ENCODE measurements around the gene CPNE2. TPM values are rescaled to one million over a fixed set of nuclear protein-coding genes. Genes with fewer than 3 reads are reported as not detected.

CPNE2 gene
- total RNA-seq, 3 donors from 2014 or later (not counting 1 experiment from before 2014, with no cell fraction given): 2.0 to 2.6 (median 2.4) TPM

- Histone ChIP-seq H3K4me1 (ENCODE audit: control insufficient read depth, insufficient read depth, low read length) (peaks cover 55% of the 10 kb centered on the region), H3K4me3 (ENCODE audit: low read length) (no peak overlapping the region), H3K27ac (ENCODE audit: low read length) (no peak overlapping the region), H3K36me3 (ENCODE audit: control insufficient read depth, insufficient read depth, low read length) (no peaks in the 10 kb centered on the region), H3K27me3 (ENCODE audit: control insufficient read depth, insufficient read depth, low read length) (no peaks in the 10 kb centered on the region), H3K9me3 (ENCODE audit: control insufficient read depth, insufficient read depth, low read length) (no peaks in the 10 kb centered on the region)
- H3K9me3 Mint-ChIP-seq: no peaks in the 10 kb centered on the region
- TF ChIP-seq CTCF (IDR thresholded peaks at IDR 0.05): no peak
- no peak overlapping the region for H3K27ac Mint-ChIP-seq
- H3K4me3 Mint-ChIP-seq: no peak overlapping the region
- ATAC-seq: no peak
- H3K27me3 Mint-ChIP-seq (ENCODE audit: low read depth in 2 of 2): no peaks in the 10 kb centered on the region
- intact Hi-C loops (cut with micrococcal nuclease): no loop called here
- no peak for DNase-seq
- peaks cover 27 to 33% of the 10 kb centered on the region in 2 donors for H3K4me1 Mint-ChIP-seq
- 97% methylated on average over 4 of the region's 4 CpGs for WGBS (ENCODE audit: insufficient coverage)
- no peaks in the 10 kb centered on the region for H3K36me3 Mint-ChIP-seq
These were observed 33.0 kb downstream of the CPNE2 start for GRCh38 chr16:57125376-57125775.

DNA sequence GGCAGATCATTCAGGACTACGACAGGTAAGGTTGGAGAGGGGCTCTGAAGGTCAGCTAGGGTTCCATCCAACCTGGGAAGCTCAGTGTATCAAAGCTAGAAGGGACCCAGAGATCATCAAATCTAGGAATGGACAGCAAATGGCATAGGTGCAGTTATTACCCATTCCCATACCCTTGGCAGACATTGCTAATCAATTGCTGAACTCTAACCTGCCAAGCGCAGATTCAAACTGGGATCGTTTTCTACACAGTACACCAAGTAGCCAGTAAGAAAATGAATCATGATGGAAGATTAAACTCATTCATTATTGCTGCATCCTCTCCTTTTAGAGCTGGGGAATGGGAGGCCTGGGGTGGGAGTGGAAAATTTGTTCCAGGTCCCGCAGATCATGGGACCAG, 33.6 kb downstream of the CPNE2 start:
- no peak overlapping the region for H3K4me3 Mint-ChIP-seq
- DNase-seq (no peak), ATAC-seq (no peak)
- WGBS (ENCODE audit: insufficient coverage): 99% methylated on average over 4 of the region's 4 CpGs
- Histone ChIP-seq H3K4me1 (ENCODE audit: control insufficient read depth, insufficient read depth, low read length) (peaks cover 61% of the 10 kb centered on the region), H3K4me3 (ENCODE audit: low read length) (no peak overlapping the region), H3K27me3 (ENCODE audit: control insufficient read depth, insufficient read depth, low read length) (no peaks in the 10 kb centered on the region), H3K27ac (ENCODE audit: low read length) (no peak overlapping the region), H3K9me3 (ENCODE audit: control insufficient read depth, insufficient read depth, low read length) (no peaks in the 10 kb centered on the region), H3K36me3 (ENCODE audit: control insufficient read depth, insufficient read depth, low read length) (no peaks in the 10 kb centered on the region)
- TF ChIP-seq CTCF (IDR thresholded peaks at IDR 0.05): no peak
- no peaks in the 10 kb centered on the region for H3K9me3 Mint-ChIP-seq
- H3K27ac Mint-ChIP-seq: no peak overlapping the region
- H3K27me3 Mint-ChIP-seq (ENCODE audit: low read depth in 2 of 2): no peaks in the 10 kb centered on the region
- intact Hi-C loops (cut with micrococcal nuclease): no loop called here
- no peaks in the 10 kb centered on the region for H3K36me3 Mint-ChIP-seq
- peaks cover 27 to 38% of the 10 kb centered on the region in 2 donors for H3K4me1 Mint-ChIP-seq

GRCh38 chr16:57126411-57126810, 34.0 kb downstream of the CPNE2 start:
- Histone ChIP-seq H3K36me3 (ENCODE audit: control insufficient read depth, insufficient read depth, low read length) (no peaks in the 10 kb centered on the region), H3K27ac (ENCODE audit: low read length) (no peak overlapping the region), H3K4me3 (ENCODE audit: low read length) (no peak overlapping the region), H3K27me3 (ENCODE audit: control insufficient read depth, insufficient read depth, low read length) (no peaks in the 10 kb centered on the region), H3K9me3 (ENCODE audit: control insufficient read depth, insufficient read depth, low read length) (no peaks in the 10 kb centered on the region), H3K4me1 (ENCODE audit: control insufficient read depth, insufficient read depth, low read length) (peaks cover 65% of the 10 kb centered on the region)
- peak in 1 of 2 donors; percentile 35 for DNase-seq
- whole genome bisulfite sequencing (ENCODE audit: insufficient coverage): 47% methylated on average over 4 of the region's 4 CpGs
- intact Hi-C loops (cut with micrococcal nuclease): no loop called here
- Mint-ChIP-seq H3K36me3 (no peaks in the 10 kb centered on the region), H3K27me3 (ENCODE audit: low read depth in 2 of 2) (no peaks in the 10 kb centered on the region), H3K27ac (peak overlapping the region in 1 of 2 donors; percentile 34), H3K4me3 (no peak overlapping the region), H3K4me1 (peaks cover 27 to 38% of the 10 kb centered on the region in 2 donors), H3K9me3 (no peaks in the 10 kb centered on the region)
- TF ChIP-seq CTCF (IDR thresholded peaks at IDR 0.05): no peak
- ATAC-seq: peak in 1 of 3 donors; percentile 18

- no peaks in the 10 kb centered on the region for H3K9me3 ChIP-seq (ENCODE audit: control insufficient read depth, insufficient read depth, low read length)
- Mint-ChIP-seq H3K4me3 (no peak overlapping the region), H3K27me3 (ENCODE audit: low read depth in 2 of 2) (no peaks in the 10 kb centered on the region), H3K36me3 (no peaks in the 10 kb centered on the region), H3K27ac (peak overlapping the region in 1 of 2 donors; percentile 7), H3K4me1 (peaks cover 27 to 42% of the 10 kb centered on the region in 2 donors), H3K9me3 (no peaks in the 10 kb centered on the region)
- no peak overlapping the region for H3K27ac ChIP-seq (ENCODE audit: low read length)
- H3K4me1 ChIP-seq (ENCODE audit: control insufficient read depth, insufficient read depth, low read length): peaks cover 72% of the 10 kb centered on the region
- intact Hi-C loops (cut with micrococcal nuclease): no loop called here
- 85% methylated on average over 5 of the region's 5 CpGs for WGBS (ENCODE audit: insufficient coverage)
- H3K27me3 ChIP-seq (ENCODE audit: control insufficient read depth, insufficient read depth, low read length): no peaks in the 10 kb centered on the region
- peak in 1 of 2 donors; percentile 19 for DNase-seq
- no peak for TF ChIP-seq CTCF (IDR thresholded peaks at IDR 0.05)
- no peaks in the 10 kb centered on the region for H3K36me3 ChIP-seq (ENCODE audit: control insufficient read depth, insufficient read depth, low read length)
- no peak overlapping the region for H3K4me3 ChIP-seq (ENCODE audit: low read length)
- no peak for ATAC-seq
These were observed 34.8 kb downstream of the CPNE2 start for GRCh38 chr16:57127037-57127763.
